ENCODE measurements around the gene SLC5A3.

The SLC5A3 gene

DNA sequence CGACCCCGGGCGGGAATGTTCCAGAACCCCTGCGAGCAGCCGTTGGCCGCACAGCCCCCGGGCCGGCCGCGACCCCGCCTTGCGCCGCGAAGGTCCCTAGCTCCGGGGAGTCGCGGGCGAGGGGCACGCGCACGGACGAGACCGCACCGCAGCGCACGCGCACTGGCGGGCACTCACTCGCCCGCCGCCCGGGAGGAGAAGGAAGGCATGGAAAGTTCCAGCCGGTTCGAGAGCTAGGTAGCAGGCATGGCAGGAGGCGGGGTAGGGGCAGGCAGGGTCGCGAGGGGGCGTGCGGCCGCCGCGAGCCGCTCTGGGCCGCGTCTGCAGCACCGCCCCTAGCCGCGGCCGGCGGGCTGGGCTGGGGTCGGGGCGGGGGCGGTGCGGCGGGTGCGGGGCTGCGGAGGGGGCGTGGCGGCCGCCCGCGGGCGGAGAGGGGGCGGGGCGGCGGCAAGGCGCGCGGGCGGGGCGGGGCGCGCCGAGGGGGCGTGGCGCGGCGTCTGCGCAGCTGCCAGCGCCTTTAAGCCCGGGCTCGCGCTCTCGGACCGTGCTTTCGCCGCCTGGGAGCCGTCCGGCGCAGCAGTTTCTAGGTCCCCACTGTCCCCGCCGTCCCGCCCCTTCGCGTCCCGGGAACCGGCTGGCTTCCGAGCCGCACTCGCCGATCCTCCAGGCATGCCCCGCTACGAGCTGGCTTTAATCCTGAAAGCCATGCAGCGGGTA, at the start of gene SLC5A3, which contains the start of gene MRPS6:
TSS of gene SLC5A3 (plus strand) at position 547 of the 717 bp plus-strand sequence. CDS start 21,621 bp downstream, outside the sequence.
TSS of gene MRPS6 (plus strand) at position 547 of the 717 bp plus-strand sequence. CDS start at position 670, 123 bp downstream.
- TF ChIP-seq EGR1 (IDR thresholded peaks at IDR 0.05): no peak
- no peak for TF ChIP-seq YY1 (IDR thresholded peaks at IDR 0.05; ENCODE audit: low read depth)
- peak; percentile 70 for TF ChIP-seq MAX (IDR thresholded peaks at IDR 0.05)
- TF ChIP-seq CREB1 (IDR thresholded peaks at IDR 0.05; ENCODE audit: low read depth): no peak
- TF ChIP-seq TCF12 (IDR thresholded peaks at IDR 0.05; ENCODE audit: low read depth): peak; percentile 36; the same call in 1 of the 2 replicates
- 0 out of 2 replicates have a peak, but pooled peaks have one; percentile 66 for TF ChIP-seq ZBTB7A (IDR thresholded peaks at IDR 0.05; ENCODE audit: low read depth)
- no peak for TF ChIP-seq NFIC (IDR thresholded peaks at IDR 0.05)
- no peak for TF ChIP-seq FOXM1 (IDR thresholded peaks at IDR 0.05; ENCODE audit: borderline replicate concordance, low read depth)
- TF ChIP-seq REST (IDR thresholded peaks at IDR 0.05; ENCODE audit: low read depth): no peak
- TF ChIP-seq TAF1 (IDR thresholded peaks at IDR 0.05; ENCODE audit: low read depth): peak; percentile 78
- no peak for TF ChIP-seq CEBPB (IDR thresholded peaks at IDR 0.05)
- TF ChIP-seq EP300 (IDR thresholded peaks at IDR 0.05; ENCODE audit: borderline replicate concordance): no peak
- TF ChIP-seq, protein P1, sequence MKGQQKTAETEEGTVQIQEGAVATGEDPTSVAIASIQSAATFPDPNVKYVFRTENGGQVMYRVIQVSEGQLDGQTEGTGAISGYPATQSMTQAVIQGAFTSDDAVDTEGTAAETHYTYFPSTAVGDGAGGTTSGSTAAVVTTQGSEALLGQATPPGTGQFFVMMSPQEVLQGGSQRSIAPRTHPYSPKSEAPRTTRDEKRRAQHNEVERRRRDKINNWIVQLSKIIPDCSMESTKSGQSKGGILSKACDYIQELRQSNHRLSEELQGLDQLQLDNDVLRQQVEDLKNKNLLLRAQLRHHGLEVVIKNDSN (IDR thresholded peaks at IDR 0.05): peak; percentile 26; the same call in 1 of the 2 replicates
- TF ChIP-seq RAD21 (IDR thresholded peaks at IDR 0.05; ENCODE audit: low read depth): no peak
- no peak for TF ChIP-seq TEAD4 (IDR thresholded peaks at IDR 0.05)

DNA sequence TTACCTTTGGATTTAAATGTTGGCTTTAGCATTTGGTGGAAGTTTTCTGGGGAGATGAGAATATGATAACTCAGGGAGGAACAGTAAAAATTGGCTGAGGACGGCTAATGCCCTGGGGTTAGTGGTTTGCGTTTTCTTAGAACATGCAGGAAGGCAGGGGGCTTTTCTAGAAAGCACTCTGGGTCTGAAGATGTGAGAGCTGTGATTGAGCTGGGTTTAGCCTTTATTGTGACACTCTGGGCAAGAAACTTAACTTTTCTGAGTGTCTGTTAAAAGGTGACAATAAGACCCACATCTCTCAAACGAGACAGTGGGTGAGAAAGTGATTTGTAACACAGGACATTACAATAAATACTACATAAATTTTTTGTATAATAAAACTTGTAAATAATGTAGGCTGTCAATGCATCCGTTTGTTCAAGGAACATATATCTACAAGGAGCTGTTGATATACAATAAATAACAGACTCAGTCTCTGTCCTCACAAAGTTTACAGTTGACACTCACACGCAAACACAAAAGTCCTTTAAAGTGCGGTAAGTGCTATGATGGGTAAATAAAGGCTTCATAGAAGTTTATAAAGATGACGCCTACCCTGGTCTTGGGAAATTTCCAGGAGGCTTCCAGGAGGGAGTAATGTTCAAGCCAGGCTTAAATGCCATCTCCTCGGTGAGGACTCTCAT, 49.5 kb upstream of the SLC5A3 start:
- TF ChIP-seq TCF12 (IDR thresholded peaks at IDR 0.05; ENCODE audit: low read depth) (no peak), NFIC (IDR thresholded peaks at IDR 0.05) (no peak), CEBPB (IDR thresholded peaks at IDR 0.05) (no peak), YY1 (IDR thresholded peaks at IDR 0.05; ENCODE audit: low read depth) (no peak), RAD21 (IDR thresholded peaks at IDR 0.05; ENCODE audit: low read depth) (no peak), EGR1 (IDR thresholded peaks at IDR 0.05) (no peak), ZBTB7A (IDR thresholded peaks at IDR 0.05; ENCODE audit: low read depth) (no peak), TAF1 (IDR thresholded peaks at IDR 0.05; ENCODE audit: low read depth) (no peak), TEAD4 (IDR thresholded peaks at IDR 0.05) (no peak), CREB1 (IDR thresholded peaks at IDR 0.05; ENCODE audit: low read depth) (no peak), REST (IDR thresholded peaks at IDR 0.05; ENCODE audit: low read depth) (no peak), EP300 (IDR thresholded peaks at IDR 0.05; ENCODE audit: borderline replicate concordance) (no peak), FOXM1 (IDR thresholded peaks at IDR 0.05; ENCODE audit: borderline replicate concordance, low read depth) (no peak), MAX (IDR thresholded peaks at IDR 0.05) (no peak)
- TF ChIP-seq, protein P1 (IDR thresholded peaks at IDR 0.05): no peak

- TF ChIP-seq RAD21 (IDR thresholded peaks at IDR 0.05; ENCODE audit: low read depth) (no peak), TEAD4 (IDR thresholded peaks at IDR 0.05) (no peak), TCF12 (IDR thresholded peaks at IDR 0.05; ENCODE audit: low read depth) (no peak), CREB1 (IDR thresholded peaks at IDR 0.05; ENCODE audit: low read depth) (no peak), EP300 (IDR thresholded peaks at IDR 0.05; ENCODE audit: borderline replicate concordance) (no peak), ZBTB7A (IDR thresholded peaks at IDR 0.05; ENCODE audit: low read depth) (no peak), REST (IDR thresholded peaks at IDR 0.05; ENCODE audit: low read depth) (no peak), MAX (IDR thresholded peaks at IDR 0.05) (no peak), CEBPB (IDR thresholded peaks at IDR 0.05) (no peak), YY1 (IDR thresholded peaks at IDR 0.05; ENCODE audit: low read depth) (no peak), NFIC (IDR thresholded peaks at IDR 0.05) (no peak), EGR1 (IDR thresholded peaks at IDR 0.05) (no peak), FOXM1 (IDR thresholded peaks at IDR 0.05; ENCODE audit: borderline replicate concordance, low read depth) (no peak), TAF1 (IDR thresholded peaks at IDR 0.05; ENCODE audit: low read depth) (no peak)
- TF ChIP-seq, protein P1 (IDR thresholded peaks at IDR 0.05): no peak
Measured at GRCh38 chr21:34024374-34024693, 49.0 kb upstream of the SLC5A3 start.
